CD4-positive, alpha-beta T cell treated with Interleukin-4 for 4 hours (primary cell): Measurements from ENCODE around the gene KDM3B.
"Not testable (repeated sequence)": the region's sequence is repeated elsewhere in the genome, so short reads cannot be mapped to it uniquely, and the experiment has no call there.

ENCODE experiments used
- DNase-seq: peaks from one replicate; pipeline ENCODE4 v3.0.0-alpha.2; 2020

KDM3B gene

DNA sequence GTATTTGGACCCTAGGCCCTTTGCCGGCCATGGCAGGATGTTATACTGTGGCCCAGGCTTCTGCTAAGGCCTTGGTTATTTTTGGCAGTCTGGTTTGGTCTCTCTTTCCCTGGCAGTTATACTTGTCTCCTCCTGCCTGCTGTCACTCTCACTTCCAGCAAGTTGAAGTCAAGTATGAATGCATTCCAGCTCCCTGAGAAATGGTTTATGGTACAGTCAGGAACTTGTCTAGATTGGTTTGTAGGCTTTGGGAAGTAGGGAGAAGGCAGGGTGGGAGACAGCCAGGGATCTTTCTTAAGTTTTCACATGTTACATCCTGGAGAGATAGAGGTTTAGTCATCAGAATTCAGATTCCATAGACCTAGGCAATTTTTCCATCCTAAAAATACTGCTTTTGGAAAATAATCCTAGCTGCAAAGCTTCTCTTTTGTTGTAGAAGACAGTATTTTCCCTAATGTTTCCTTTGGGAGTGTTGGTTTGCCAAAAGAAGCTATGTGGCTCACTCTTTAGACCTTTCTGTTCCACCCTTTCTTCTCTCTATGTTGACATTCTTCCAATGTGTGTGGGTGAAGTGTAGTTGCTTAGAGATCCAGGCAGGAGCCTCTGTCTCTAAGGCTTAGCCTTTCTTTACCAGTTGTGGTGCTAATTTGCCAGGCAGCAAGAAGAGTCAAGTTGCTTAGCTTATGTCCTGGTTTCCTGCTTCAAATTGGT, 2.5 kb upstream of the KDM3B start:
- no peak for DNase-seq

- no peak for DNase-seq
These were observed 2.0 kb upstream of the KDM3B start for GRCh38 chr5:138350563-138350890.

DNA sequence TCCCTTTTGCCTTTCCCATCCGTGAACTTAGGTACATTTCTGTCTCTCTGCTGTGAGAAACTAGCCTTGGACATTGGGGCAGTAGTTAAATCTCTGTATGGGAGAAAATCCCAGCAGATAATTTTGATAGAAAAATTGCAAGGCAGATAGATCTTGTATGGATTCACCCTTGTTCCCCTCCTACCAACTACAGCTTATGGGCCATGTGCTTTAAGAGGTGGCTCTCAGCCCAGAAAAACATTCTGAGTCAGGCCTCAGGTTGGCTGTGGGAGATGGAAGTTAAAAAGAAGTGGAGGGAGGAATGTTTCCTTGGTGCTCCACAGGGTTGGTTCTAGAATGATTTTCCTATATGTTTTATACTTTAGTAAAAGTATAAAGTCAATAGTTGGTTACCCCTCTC, 1.4 kb upstream of the KDM3B start:
- DNase-seq: no peak

DNA sequence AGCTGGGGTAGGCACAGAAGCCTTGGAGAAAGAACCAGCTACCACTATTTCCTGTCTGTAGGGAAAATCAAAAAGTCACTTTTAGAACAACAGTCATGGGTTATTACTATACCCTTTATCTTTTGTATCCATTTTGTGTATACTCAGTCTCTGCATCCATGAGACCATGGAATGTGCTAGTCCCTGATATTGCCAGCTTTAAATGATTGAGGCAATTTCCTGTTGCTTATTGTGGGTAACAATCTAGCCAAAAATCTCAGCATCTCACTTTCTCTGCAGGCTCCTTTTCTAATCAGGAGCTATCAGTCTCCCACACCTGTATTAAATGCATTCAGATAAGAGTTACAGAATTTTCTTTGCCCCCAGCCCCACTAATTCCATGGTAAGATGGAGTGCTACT, 968 bp upstream of the KDM3B start:
- DNase-seq: no peak

DNA sequence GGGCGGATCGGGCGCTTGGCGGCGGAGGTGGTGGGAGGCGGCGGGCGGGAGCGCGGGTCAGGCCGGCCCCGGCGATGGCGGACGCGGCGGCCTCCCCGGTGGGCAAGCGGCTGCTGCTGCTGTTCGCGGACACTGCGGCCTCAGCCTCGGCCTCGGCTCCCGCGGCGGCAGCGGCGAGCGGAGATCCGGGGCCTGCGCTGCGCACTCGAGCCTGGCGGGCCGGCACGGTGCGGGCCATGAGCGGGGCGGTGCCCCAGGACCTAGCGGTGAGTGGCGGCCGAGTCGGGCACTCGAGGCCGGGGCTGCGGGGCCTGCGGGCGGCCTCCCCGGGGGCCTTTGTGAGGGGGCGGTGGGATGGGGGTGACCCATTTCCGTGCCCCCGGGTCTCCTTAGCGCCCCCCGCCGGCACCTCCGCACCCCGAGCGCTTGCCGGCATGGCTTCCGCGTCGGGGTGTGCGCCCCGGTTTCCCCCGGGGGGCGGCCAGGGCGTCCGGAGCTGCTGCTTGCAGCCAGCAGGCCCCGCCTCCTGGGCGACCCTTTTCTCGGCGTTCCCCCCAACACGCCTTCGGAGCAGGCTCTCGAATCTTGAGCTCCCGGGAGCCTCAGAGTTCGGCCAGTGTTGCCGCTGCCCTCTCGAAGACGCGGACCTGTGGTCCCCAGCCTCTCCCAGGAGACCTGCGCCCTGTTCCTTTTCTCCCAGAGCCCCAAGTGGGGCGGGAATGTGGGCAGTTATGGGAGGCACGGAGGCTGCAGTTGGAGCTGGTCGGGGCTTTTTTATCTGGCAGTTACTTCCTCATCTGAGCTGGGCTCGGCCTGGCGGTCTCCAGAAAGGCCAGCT, 456 bp downstream of the KDM3B start:
- peak; percentile 68 for DNase-seq

DNA sequence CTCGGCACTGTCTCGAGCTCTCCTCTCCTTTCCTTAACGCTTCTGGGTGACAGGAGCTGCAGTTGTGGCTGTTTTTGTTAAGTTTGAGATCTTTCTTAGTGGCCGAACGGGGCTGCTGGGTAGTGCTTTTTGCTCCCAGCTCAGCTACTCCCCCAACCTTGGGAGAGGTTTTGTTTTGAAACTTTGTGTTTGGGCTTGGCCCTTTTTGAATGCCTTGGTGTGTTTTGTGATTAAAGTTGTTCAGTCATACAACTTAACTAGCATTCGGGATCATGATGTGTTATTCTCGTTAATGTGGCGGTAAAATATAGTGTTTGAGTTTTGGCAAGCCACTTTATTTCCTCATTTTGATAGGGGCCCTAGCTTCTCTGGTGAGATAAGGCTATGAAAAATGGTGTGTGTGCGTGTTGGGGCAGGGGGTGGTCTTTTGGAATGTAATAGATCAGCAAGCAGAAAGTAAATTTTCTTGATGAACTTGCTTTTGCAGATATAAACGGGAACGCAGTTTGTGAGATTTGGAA, 1.1 kb downstream of the KDM3B start:
- DNase-seq: peak; percentile 40

DNA sequence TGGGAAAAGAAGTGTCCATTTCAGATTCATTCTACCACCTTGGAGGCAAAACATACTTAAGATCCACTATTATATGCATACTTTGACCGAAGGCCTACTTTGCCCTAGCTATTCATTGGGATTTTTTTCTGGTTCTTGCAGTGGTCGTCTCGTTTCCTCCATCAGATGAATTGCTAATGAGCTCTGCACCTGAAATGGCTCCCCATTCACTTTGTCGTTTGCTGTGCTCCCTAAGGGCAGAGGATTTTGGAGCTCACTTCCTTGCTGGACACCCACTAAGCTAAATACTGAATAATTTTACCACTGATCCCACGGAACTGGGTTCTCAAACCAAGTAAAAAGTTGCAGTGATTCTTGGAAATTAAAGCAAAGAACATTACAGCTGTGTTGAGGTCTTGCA, 1.9 kb downstream of the KDM3B start:
- no peak for DNase-seq

DNA sequence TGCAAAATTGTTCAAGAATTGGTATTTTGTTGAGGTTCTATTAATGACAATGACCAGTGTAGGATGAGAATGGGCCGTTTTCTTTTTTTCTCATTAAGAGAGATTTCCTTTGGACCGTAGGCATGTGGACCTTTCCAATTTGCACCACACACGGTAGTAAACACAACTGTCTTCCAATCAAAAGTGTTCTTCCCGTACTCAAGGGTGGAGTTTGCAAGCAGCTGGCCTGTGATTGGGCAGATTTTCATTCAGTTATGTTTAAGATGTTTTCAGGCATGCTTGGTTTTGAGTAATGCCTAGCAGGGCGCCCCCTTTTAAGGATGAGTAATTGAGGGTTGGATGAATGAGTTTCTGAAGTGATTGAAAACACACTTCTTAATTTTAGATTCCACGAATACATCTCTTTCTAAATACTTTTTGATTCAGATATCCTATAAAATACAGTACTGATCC, 2.5 kb downstream of the KDM3B start:
- peak; percentile 83 for DNase-seq

GRCh38 chr5:138359621-138360020, 7.1 kb downstream of the KDM3B start:
- no peak for DNase-seq

DNA sequence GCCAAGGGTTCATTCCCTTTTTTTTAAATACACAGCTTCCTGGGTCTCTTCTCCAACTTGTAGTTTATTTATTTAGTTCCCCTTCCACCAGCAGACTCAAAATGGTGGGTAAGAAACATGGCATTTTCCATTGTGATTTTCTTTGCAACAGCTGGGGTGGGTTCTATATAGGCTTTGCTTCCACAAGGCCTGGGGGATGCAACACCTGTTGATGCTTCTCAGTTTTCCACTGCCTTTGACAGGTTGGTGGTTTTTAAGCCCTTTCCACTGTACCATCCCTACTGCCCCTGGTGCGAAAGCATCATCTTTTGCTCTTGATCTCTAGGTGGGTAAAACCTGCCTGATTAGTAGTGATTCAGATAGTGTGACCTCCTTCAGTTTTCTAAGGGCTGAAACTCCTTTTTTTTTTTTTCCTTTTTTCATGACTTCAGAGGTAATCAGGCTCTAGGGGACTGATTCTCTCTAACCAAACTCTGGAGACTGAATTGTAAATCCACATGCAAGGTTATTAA, 8.5 kb downstream of the KDM3B start:
- no peak for DNase-seq

DNA sequence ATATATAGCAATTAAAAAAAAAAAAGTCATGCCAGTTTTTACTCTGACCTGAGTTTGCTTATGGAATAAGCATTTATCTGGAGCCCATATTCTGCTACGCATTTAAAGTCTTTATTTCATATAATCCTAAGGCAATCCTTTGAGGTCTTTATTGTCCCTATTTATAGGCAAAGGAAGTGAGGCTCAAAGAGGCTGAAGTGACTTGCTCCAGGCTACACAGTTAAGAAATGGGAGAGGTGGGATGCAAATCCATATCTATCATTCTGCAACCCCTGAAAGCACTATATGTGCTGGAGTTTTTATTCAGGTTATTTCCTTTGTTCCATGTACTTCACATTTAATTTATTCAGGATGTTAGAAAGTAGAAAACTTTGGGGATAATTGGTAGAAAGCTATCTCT, 12.1 kb downstream of the KDM3B start:
- DNase-seq: no peak

DNA sequence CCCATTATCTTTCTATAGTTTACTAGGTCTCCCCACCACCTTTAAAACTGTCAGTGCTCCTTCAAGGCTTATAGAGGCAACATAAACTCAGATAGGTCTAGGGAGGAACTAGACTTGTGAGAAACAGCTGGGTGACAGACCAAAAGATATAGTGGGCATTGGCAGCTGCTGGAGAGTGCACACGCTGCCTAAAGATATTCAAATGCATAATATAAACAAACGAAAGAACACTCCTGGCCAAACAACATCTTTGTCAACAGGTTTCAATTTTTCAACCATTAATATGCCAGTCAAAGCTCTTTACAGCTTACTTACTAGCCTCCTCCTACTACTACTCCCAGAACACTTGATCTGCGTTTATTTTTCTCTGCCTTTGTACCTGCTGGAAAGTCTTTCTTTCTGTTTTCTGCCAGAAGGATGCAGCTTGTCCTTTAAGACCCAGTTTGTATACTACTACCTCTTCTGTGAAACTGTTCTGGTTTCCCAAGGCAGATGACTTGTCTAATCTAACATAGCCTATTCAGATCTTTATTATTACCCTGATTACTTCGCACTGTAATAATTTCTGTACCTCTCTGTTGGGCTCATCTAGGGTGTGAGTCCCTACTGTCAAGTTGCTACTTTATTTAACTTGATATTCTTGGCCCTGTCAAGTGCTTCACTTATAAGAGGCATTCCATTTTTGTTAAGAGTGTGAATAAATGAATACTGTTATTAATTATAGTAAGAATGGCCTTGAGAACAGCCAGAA, 14.3 kb downstream of the KDM3B start:
- DNase-seq: no peak

DNA sequence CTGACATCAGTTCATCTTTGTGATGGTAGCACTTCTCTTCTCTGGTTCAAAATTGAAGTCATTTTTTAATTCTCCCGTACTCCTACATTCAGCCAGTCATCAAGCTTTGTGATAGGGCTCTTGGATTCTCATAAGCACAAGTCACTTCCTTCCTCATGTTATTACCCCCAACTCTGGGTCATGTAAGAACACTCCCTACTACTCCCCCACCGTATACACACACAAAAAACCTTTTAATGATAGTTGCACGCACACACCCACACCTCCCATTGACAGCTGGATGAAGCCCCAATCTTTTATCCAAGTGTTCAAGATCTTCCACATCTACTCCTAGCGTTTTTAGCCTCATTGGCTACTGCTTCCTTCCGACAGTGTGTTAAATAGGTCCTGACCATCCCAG, 16.8 kb downstream of the KDM3B start:
- no peak for DNase-seq

DNA sequence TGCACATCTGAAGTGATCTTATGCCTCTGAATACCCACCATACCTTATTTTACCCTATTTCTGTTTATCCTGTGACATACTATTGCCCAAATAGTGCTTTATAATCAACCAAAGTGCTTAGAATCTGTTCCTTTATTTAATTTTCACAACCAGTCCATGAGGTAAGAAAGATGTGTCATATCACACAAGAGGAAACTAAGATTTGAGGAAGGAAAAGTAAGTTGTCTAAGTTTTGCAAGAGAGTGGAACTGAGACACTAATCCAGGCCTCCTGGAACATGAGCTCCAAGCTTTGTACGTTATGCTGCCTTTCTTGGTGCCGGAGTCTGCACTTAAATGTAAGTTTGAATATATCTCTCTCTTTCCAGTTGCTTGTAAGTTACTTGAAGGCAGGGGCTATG, 17.2 kb downstream of the KDM3B start:
- DNase-seq: peak; percentile 2

GRCh38 chr5:138370537-138370936, 18.1 kb downstream of the KDM3B start:
- DNase-seq: no peak

DNA sequence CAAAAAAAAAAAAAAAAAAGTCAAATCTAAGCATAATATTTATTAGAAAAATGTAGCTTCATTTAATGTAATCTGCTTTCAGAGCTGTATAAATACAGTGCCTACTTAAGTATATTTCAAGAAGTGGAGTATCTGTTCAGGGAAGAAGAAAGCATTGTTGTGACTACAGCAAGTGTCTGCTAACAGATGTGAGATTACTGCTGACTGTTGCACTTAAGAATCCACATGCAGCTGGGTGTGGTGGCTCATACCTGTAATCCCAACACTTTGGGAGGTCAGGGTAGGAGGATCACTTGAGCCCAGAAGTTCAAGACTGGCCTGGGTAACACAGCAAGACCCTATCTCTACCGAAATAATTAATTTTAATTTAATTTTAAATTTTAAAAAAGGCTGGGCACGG, 19.0 kb downstream of the KDM3B start:
- no peak for DNase-seq

GRCh38 chr5:138372225-138372624, 19.7 kb downstream of the KDM3B start:
- no peak for DNase-seq

DNA sequence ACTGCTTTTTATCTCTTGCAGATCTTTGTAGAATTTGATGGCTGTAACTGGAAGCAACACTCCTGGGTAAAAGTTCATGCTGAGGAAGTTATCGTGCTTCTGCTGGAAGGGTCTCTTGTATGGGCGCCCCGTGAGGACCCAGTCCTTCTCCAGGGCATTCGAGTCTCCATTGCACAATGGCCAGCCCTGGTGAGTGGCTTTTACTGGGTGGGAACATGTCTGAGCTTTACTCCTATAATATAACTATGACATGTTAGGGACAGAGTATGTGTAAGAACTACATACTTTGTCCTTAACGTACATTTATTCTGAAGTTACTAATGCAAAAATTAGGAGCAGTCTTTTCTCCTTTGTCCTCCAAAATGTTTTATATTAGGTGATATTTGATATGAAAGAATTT, 20.2 kb downstream of the KDM3B start:
- no peak for DNase-seq

DNA sequence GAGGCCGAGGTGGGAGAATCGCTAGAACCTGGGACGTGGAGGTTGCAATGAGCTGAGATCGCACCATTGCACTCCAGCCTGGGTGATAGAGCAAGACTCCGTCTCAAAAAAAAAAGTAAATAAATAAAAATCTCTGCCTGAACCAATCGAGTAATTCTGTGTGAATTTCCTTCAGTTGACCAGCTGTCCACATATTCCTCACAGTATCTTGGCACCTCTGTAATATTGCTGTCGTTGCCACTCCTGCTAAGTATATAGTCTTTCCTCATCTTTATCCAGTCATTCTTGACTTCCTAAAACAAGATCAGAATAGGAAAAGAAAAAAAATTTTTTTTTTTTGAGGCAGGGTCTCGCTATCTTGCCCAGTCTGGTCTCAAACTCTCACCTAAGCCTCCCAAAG, 29.9 kb downstream of the KDM3B start:
- DNase-seq: no peak

- DNase-seq: no peak
These were observed 33.2 kb downstream of the KDM3B start for GRCh38 chr5:138385660-138386059.

- no peak for DNase-seq
These were observed 33.8 kb downstream of the KDM3B start for GRCh38 chr5:138386290-138386689.

DNA sequence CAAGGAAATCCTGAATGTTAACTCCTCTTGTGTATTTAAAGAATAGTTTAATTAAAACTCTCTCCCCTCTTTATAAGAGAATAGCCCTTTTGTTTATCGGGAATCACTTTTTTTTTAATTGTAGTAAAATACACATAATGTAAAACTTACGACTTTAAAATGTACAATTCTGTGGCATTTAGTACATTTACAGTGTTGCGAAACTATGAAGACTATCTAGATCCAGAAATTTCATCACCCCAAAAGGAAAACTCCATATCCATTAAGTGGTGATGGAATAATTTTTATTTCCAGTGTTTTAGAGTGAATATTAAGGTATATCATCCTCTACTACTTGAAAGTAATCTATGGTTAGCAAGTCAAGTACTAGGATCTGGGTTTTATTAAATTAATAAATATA, 36.8 kb downstream of the KDM3B start:
- DNase-seq: no peak

DNA sequence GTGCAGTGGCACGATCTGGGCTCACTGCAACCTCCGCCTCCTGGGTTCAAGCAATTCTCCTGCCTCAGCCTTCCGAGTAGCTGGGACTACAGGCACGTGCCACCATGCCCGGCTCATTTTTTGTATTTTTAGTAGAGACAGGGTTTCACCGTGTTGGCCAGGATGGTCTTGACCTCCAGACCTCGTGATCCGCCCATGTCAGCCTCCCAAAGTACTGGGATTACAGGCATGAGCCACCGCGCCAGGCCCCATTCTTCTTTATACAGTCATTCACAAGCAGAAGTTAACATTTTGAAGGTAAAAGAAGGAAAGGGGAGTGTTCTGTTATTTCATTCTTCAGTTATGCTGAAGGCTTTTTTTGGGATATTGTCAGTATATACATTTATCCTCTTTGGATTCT, 37.4 kb downstream of the KDM3B start:
- not testable (repeated sequence) for DNase-seq
